ENCODE data around the gene SMPX. TPM values are rescaled to one million over a fixed set of nuclear protein-coding genes. Genes with fewer than 3 reads are reported as not detected.

SMPX gene
- total RNA-seq, 2 experiments from 2014 or later: not detected

- Mint-ChIP-seq H3K27me3 (ENCODE audit: low read depth) (peaks cover 4% of the 10 kb centered on the region), H3K27ac (no peak overlapping the region), H3K9me3 (no peaks in the 10 kb centered on the region), H3K4me3 (no peak overlapping the region), H3K4me1 (ENCODE audit: low read depth) (no peaks in the 10 kb centered on the region), H3K36me3 (ENCODE audit: low read depth) (no peaks in the 10 kb centered on the region)
- intact Hi-C loops (cut with micrococcal nuclease): no loop called here
- DNase-seq: no peak
- CTCF ChIA-PET: no interaction called here
Measured at GRCh38 chrX:21723814-21724213, 34.1 kb downstream of the SMPX start.

- H3K27ac Mint-ChIP-seq: no peak overlapping the region
- H3K4me3 Mint-ChIP-seq: no peak overlapping the region
- peak; percentile 17 for DNase-seq
- intact Hi-C loops (cut with micrococcal nuclease): no loop called here
- no peaks in the 10 kb centered on the region for H3K9me3 Mint-ChIP-seq
- CTCF ChIA-PET: no interaction called here
- H3K4me1 Mint-ChIP-seq (ENCODE audit: low read depth): no peaks in the 10 kb centered on the region
- no peaks in the 10 kb centered on the region for H3K36me3 Mint-ChIP-seq (ENCODE audit: low read depth)
- peaks cover 4% of the 10 kb centered on the region for H3K27me3 Mint-ChIP-seq (ENCODE audit: low read depth)
Measured at GRCh38 chrX:21723084-21723483, 34.8 kb downstream of the SMPX start.

- CTCF ChIA-PET: no interaction called here
- Mint-ChIP-seq H3K27ac (no peak overlapping the region), H3K4me1 (ENCODE audit: low read depth) (no peaks in the 10 kb centered on the region), H3K4me3 (no peak overlapping the region), H3K27me3 (ENCODE audit: low read depth) (no peaks in the 10 kb centered on the region), H3K9me3 (no peaks in the 10 kb centered on the region), H3K36me3 (ENCODE audit: low read depth) (no peaks in the 10 kb centered on the region)
- DNase-seq: no peak
- intact Hi-C loops (cut with micrococcal nuclease): no loop called here
Measured at GRCh38 chrX:21721195-21721594, 36.7 kb downstream of the SMPX start.

- no peaks in the 10 kb centered on the region for H3K36me3 Mint-ChIP-seq (ENCODE audit: low read depth)
Measured at GRCh38 chrX:21718575-21718974, 39.3 kb downstream of the SMPX start.

GRCh38 chrX:21717802-21718201 is 40.1 kb downstream of the SMPX start:
- no peak for DNase-seq
- no peaks in the 10 kb centered on the region for H3K4me1 Mint-ChIP-seq (ENCODE audit: low read depth)
- no peaks in the 10 kb centered on the region for H3K36me3 Mint-ChIP-seq (ENCODE audit: low read depth)
- no peak overlapping the region for H3K27ac Mint-ChIP-seq
- no peaks in the 10 kb centered on the region for H3K27me3 Mint-ChIP-seq (ENCODE audit: low read depth)
- H3K4me3 Mint-ChIP-seq: no peak overlapping the region
- H3K9me3 Mint-ChIP-seq: peaks cover 4% of the 10 kb centered on the region
- CTCF ChIA-PET: no interaction called here
- intact Hi-C loops (cut with micrococcal nuclease): no loop called here

More at GRCh38 chrX:21718575-21718974, 39.3 kb downstream of the SMPX start:
- H3K9me3 Mint-ChIP-seq: peaks cover under 1% of the 10 kb centered on the region
- intact Hi-C loops (cut with micrococcal nuclease): no loop called here
- no peak for DNase-seq
- H3K4me1 Mint-ChIP-seq (ENCODE audit: low read depth): no peaks in the 10 kb centered on the region
- no peak overlapping the region for H3K27ac Mint-ChIP-seq
- CTCF ChIA-PET: no interaction called here
- no peaks in the 10 kb centered on the region for H3K27me3 Mint-ChIP-seq (ENCODE audit: low read depth)
- H3K4me3 Mint-ChIP-seq: no peak overlapping the region

- Mint-ChIP-seq H3K9me3 (peaks cover 4% of the 10 kb centered on the region), H3K4me1 (ENCODE audit: low read depth) (no peaks in the 10 kb centered on the region), H3K27me3 (ENCODE audit: low read depth) (no peaks in the 10 kb centered on the region), H3K27ac (no peak overlapping the region), H3K4me3 (no peak overlapping the region), H3K36me3 (ENCODE audit: low read depth) (no peaks in the 10 kb centered on the region)
- CTCF ChIA-PET: no interaction called here
- intact Hi-C loops (cut with micrococcal nuclease): no loop called here
- no peak for DNase-seq
Measured at GRCh38 chrX:21715825-21716224, 42.1 kb downstream of the SMPX start.

GRCh38 chrX:21715337-21715736 is 42.6 kb downstream of the SMPX start:
- Mint-ChIP-seq H3K36me3 (ENCODE audit: low read depth) (no peaks in the 10 kb centered on the region), H3K27ac (no peak overlapping the region), H3K4me1 (ENCODE audit: low read depth) (no peaks in the 10 kb centered on the region), H3K27me3 (ENCODE audit: low read depth) (no peaks in the 10 kb centered on the region), H3K9me3 (peaks cover 4% of the 10 kb centered on the region), H3K4me3 (no peak overlapping the region)
- DNase-seq: no peak
- CTCF ChIA-PET: no interaction called here
- intact Hi-C loops (cut with micrococcal nuclease): no loop called here

- no peaks in the 10 kb centered on the region for H3K36me3 Mint-ChIP-seq (ENCODE audit: low read depth)
- H3K27me3 Mint-ChIP-seq (ENCODE audit: low read depth): no peaks in the 10 kb centered on the region
- no peak overlapping the region for H3K27ac Mint-ChIP-seq
- peaks cover 4% of the 10 kb centered on the region for H3K9me3 Mint-ChIP-seq
- no peaks in the 10 kb centered on the region for H3K4me1 Mint-ChIP-seq (ENCODE audit: low read depth)
- CTCF ChIA-PET: no interaction called here
- DNase-seq: no peak
- no peak overlapping the region for H3K4me3 Mint-ChIP-seq
- intact Hi-C loops (cut with micrococcal nuclease): no loop called here
Measured at GRCh38 chrX:21711848-21712197, 46.1 kb downstream of the SMPX start.

- Mint-ChIP-seq H3K4me1 (ENCODE audit: low read depth) (no peaks in the 10 kb centered on the region), H3K4me3 (no peak overlapping the region), H3K9me3 (peaks cover 4% of the 10 kb centered on the region), H3K27ac (no peak overlapping the region), H3K27me3 (ENCODE audit: low read depth) (no peaks in the 10 kb centered on the region), H3K36me3 (ENCODE audit: low read depth) (no peaks in the 10 kb centered on the region)
- no peak for DNase-seq
- CTCF ChIA-PET: no interaction called here
- intact Hi-C loops (cut with micrococcal nuclease): no loop called here
Measured at GRCh38 chrX:21711129-21711847, 46.6 kb downstream of the SMPX start.

GRCh38 chrX:21708116-21708515 is 49.8 kb downstream of the SMPX start:
- intact Hi-C loops (cut with micrococcal nuclease): no loop called here
- no peaks in the 10 kb centered on the region for H3K4me1 Mint-ChIP-seq (ENCODE audit: low read depth)
- H3K4me3 Mint-ChIP-seq: no peak overlapping the region
- H3K36me3 Mint-ChIP-seq (ENCODE audit: low read depth): no peaks in the 10 kb centered on the region
- no peak overlapping the region for H3K27ac Mint-ChIP-seq
- no peaks in the 10 kb centered on the region for H3K27me3 Mint-ChIP-seq (ENCODE audit: low read depth)
- no peak for DNase-seq
- CTCF ChIA-PET: no interaction called here
- no peaks in the 10 kb centered on the region for H3K9me3 Mint-ChIP-seq

- Mint-ChIP-seq H3K27me3 (ENCODE audit: low read depth) (no peaks in the 10 kb centered on the region), H3K4me3 (no peak overlapping the region), H3K27ac (no peak overlapping the region), H3K9me3 (no peaks in the 10 kb centered on the region), H3K4me1 (ENCODE audit: low read depth) (no peaks in the 10 kb centered on the region), H3K36me3 (ENCODE audit: low read depth) (no peaks in the 10 kb centered on the region)
- DNase-seq: no peak
- CTCF ChIA-PET: no interaction called here
- intact Hi-C loops (cut with micrococcal nuclease): no loop called here
Measured at GRCh38 chrX:21705225-21705624, 52.7 kb downstream of the SMPX start.

GRCh38 chrX:21702725-21703124 is 55.2 kb downstream of the SMPX start:
- H3K36me3 Mint-ChIP-seq (ENCODE audit: low read depth): no peaks in the 10 kb centered on the region
- H3K27me3 Mint-ChIP-seq (ENCODE audit: low read depth): no peaks in the 10 kb centered on the region
- no peak overlapping the region for H3K4me3 Mint-ChIP-seq
- DNase-seq: no peak
- no peak overlapping the region for H3K27ac Mint-ChIP-seq
- H3K4me1 Mint-ChIP-seq (ENCODE audit: low read depth): no peaks in the 10 kb centered on the region
- H3K9me3 Mint-ChIP-seq: no peaks in the 10 kb centered on the region
- intact Hi-C loops (cut with micrococcal nuclease): no loop called here
- CTCF ChIA-PET: no interaction called here

GRCh38 chrX:21700967-21701366 is 56.9 kb downstream of the SMPX start:
- intact Hi-C loops (cut with micrococcal nuclease): no loop called here
- no peaks in the 10 kb centered on the region for H3K27me3 Mint-ChIP-seq (ENCODE audit: low read depth)
- no peaks in the 10 kb centered on the region for H3K4me1 Mint-ChIP-seq (ENCODE audit: low read depth)
- CTCF ChIA-PET: no interaction called here
- H3K36me3 Mint-ChIP-seq (ENCODE audit: low read depth): no peaks in the 10 kb centered on the region
- no peak overlapping the region for H3K4me3 Mint-ChIP-seq
- H3K27ac Mint-ChIP-seq: no peak overlapping the region
- no peak for DNase-seq
- no peaks in the 10 kb centered on the region for H3K9me3 Mint-ChIP-seq

GRCh38 chrX:21700275-21700674 is 57.6 kb downstream of the SMPX start:
- no peak overlapping the region for H3K27ac Mint-ChIP-seq

More at GRCh38 chrX:21700275-21700674, 57.6 kb downstream of the SMPX start:
- Mint-ChIP-seq H3K9me3 (no peaks in the 10 kb centered on the region), H3K4me3 (no peak overlapping the region), H3K27me3 (ENCODE audit: low read depth) (no peaks in the 10 kb centered on the region), H3K4me1 (ENCODE audit: low read depth) (no peaks in the 10 kb centered on the region), H3K36me3 (ENCODE audit: low read depth) (no peaks in the 10 kb centered on the region)
- intact Hi-C loops (cut with micrococcal nuclease): no loop called here
- CTCF ChIA-PET: no interaction called here
- DNase-seq: no peak
